Posterior cingulate gyrus (tissue), 11 donors: ENCODE data around the gene ATRNL1.
"Not testable (repeated sequence)": the region's sequence is repeated elsewhere in the genome, so short reads cannot be mapped to it uniquely, and the experiment has no call there.

Experiments used
- DNase-seq, 10 donors: peaks; one replicate each; pipeline versions ENCODE4 v3.0.0 to v3.0.0-alpha.2; 2020 to 2021; ENCODE audit warnings: mixed read lengths in 3 of 10
- intact Hi-C: fragments of 100-400 bp; cut with DNase I; formaldehyde crosslinking; loops from one replicate; pipeline ENCODE4 v1.15.1; 2023

ATRNL1 gene

DNA sequence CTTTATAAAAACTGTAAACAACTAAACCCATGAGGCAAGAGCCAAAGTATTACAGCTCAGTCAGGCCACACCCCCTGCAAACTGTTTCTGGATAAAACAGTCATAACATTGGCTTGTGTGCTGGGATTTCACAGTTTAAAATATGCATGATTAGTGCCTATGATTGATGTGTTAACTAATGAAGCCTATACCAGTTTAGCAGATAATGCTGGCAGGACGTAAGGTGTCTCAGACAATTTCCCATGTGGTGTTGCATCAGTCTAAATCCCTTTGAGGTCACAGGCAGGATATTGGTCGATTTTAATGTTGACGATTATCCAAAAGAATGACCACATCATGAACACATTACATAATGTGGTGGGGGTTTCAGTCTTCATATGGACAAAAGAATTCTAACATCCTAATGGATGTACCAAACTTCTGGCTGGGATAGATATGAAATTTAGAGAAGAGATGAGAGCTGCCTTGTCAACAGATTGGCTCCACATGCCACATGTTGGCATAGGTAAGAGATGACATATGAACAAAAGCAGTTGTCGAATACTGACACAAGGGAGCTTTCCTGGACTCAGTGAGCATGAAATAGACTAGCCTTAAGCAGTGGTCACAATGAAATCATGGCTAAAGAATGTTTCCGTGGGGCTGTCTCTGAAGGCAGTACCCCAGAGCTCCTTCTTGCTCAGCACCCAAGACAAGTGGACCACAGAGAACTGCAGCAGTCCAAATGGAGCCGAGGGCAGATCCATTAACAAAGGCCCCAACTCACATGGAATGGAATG is 734.3 kb downstream of the ATRNL1 start:
- intact Hi-C loops = loop anchor here (10.0 kb wide), 1 partner anchor 457 kb away; no protein-coding TSS in a partner anchor
- peak in 1 of 10 donors; percentile 33 for DNase-seq

DNA sequence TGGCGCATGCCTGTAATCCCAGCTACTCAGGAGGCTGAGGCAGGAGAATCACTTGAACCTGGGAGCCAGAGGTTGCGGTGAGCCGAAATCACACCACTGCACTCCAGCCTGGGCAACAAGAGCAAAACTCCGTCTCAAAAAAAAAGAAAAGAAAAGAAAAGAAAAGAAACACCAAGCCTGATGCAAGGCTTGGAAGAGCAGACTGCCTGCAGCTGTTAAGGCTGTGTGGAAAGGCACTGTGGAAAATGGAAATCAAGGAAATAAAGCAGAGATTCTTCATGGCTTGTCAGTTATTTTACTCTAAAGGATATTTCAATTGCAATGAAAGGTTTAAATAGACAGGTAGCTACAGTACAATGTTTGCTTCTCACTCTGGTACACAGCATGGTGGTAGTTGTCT is 735.0 kb downstream of the ATRNL1 start:
- intact Hi-C loops = loop anchor here (10.0 kb wide), 1 partner anchor 457 kb away; no protein-coding TSS in a partner anchor

DNA sequence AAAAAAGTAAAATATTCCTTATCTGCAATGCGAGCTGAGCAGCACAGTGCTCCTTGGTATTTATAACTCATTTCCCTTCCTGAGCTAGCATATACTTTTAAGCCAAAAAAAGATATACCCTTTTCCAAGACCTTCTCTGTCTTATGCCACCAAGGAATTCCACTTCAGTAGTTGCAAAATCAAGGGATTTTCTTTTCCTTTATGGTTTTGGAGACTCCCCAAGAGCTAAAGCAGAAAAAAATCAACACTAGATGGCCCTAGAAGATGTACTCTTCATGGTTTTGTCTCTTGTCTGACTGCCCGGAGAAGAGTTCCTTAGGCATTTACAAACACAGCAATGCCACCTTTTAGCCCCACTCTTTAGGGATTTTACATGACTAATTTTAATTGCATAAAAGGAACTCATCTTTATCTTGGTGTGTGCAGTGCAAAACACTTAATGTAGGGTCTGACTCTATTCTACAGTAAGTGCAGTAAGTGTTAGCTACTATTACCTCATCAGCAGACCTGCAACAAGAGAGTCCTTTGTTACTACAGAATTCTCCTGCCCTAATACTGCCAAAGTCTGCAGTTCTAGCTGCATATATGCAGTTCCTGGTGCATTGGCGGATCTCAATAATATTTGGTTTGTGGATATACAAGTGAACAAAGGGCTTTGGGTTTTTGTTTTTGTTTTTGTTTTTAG is 736.5 kb downstream of the ATRNL1 start:
- intact Hi-C loops = loop anchor here (10.0 kb wide), 1 partner anchor 455 kb away; no protein-coding TSS in a partner anchor
- no peak for DNase-seq

More for the DNA sequence above, 735.0 kb downstream of the ATRNL1 start:
- not testable (repeated sequence) for DNase-seq

DNA sequence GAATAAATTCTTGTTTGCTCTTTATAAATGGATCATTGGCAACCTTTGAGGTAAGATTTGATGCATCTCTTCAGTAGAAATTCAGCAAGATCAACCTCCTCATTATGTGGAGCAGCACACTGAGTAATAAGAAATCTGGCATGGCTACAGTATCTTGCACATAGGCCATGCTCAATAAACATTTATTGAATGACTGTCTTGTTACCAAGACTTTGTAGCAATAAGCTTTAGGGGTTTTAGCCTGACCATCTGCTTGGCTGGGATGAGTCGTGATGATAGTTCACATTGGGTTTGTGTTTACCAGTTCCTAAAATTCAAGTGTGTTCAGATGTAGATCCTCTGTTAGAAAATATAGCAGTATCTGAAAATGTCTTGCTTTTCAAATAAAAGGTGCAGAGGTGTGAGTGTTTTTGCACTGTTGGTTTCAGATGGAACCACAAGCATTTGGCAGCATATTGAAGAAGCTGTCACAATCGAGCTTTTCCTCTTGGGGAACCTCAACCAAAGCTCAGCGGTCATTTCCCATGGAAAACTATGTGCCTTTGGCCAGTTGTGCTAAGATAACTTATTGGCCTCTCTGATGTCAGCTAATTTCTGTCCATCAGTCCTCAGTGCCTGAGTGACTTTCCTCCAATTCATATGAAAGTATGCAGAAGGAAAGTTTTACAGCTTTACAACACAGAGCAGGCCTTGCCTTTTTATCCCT is 737.3 kb downstream of the ATRNL1 start:
- DNase-seq = no peak
- intact Hi-C loops = no loop called here

DNA sequence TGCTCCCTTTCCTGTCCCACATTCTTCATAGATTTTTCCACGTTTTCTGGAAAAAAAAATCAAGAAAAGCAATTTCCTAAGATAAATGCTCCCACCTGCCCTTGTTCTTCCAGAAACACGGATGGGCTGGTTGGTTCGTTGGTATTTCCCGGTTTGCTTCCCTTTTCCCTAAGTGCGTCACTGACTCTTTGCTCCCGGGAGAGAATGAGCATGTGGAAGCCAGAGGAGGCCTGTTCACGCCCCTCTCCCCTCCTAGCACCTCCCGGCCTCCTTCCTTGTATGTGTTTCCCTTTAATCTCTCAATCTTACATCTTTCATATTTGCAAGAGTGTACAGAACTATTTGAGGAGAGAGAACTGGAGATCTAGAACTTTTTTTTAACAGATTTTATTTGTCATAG is 737.9 kb downstream of the ATRNL1 start:
- intact Hi-C loops = no loop called here
- no peak for DNase-seq

DNA sequence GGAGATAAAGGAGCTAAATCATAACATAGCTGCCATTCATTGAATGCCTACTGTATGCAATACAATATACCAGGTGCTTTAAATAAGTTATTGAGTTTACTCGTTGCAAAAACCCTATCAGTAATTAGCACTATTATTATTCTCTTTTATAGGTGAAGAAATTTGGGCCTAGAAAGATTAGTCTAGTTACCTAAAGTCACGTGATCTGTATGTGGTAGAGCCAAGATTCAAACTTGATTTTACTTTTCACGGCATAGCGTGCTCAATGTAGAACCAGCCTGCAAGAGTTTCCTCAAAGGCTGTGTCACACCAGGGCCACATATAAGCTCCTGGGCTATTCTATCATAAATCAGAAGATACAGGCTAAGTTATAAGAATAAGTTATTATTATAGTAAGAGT is 740.0 kb downstream of the ATRNL1 start:
- no peak for DNase-seq
- intact Hi-C loops = no loop called here

DNA sequence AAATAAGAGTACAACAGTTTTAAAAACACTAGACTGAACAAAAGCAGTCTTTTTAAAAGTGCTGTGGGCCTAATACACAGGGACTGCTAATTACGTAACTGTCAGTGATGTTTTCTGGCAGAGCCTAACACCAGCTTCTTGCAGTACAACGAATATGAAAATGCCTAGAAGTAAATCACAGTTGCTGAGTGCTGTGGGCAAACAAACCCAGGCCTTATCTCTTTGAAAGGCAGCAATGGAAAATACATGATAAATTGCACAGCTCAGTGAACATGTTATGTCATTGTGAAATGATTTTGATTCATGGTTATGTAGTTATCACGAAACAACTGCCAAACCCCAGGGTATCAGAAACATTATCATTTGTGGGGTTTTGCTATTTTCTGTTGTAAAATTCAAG is 751.4 kb downstream of the ATRNL1 start:
- DNase-seq = no peak

DNA sequence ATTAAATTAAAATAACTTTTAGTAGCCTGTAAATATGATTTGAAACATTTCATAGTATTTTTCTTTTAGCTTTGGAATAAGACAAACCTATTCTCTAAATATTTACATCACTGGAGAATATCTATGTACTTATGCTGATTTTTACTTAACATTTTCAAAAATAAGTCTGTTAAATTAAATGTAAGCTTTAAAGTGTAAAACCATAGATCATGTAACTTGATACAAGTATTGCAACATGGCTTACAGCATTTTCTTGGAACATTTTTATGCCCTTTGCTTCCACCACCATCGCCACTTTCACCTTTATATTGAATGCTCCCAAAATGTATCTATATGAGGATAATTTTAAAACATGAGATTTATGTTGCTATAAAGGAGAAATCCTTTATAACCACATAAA is 752.8 kb downstream of the ATRNL1 start:
- DNase-seq = no peak
- intact Hi-C loops = no loop called here

More for the DNA sequence above, 751.4 kb downstream of the ATRNL1 start:
- intact Hi-C loops = no loop called here

DNA sequence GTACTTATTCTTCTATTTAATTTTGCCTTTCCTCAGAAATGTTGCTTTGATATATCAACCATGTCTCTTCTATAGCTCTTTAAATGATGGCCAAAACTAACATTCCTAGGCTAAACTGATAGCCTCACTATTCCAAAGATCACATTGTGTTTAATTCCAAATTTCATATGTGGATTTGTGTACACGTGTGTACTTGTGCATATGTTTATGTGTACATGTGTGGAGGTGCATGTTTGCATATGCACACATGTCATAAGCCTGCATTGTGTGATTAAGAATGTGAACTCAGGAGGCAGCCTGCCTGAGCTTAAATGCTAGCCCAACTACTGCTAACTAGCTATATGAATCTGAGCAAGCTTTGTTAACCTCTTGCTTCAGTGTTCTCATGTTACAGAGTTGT is 753.4 kb downstream of the ATRNL1 start:
- no peak for DNase-seq
- intact Hi-C loops = no loop called here

DNA sequence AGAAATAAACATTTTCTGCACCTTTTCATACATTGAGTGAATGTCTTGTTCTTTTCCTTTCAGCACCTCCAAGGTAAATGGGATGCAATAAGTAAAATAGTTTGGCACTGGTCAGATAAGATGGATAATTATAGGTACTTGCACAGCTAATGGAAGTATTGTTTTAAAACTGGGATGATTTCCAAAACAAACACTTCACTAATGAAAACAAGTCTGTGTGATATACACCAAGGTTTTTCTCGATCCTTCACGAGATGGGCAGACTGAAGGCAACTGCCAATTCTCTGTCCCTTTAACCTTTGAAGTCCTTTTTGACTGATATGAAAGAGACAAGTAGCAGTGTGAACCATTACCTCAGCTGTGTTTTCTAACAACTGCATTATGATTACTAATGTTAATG is 756.0 kb downstream of the ATRNL1 start:
- DNase-seq = no peak
- intact Hi-C loops = no loop called here

DNA sequence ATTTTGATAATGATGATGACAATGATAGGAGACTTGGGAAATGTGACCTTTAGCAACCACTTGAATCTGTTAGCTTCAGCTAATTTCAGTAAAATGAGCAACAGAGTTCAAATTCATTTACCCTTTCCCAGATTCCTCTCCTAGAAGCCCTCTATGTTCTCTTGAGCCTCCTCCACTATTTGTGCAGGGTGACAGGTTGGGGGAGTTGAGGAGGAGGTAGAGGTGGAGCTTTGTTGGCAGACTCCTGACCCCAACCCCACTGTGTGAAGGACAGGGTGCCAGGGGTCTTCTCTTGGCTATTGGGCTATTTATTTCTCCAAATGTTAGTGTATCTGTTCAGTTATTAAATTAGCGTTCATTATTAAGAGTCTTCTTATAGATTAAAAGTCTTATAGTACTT is 757.5 kb downstream of the ATRNL1 start:
- DNase-seq = no peak
- intact Hi-C loops = no loop called here

DNA sequence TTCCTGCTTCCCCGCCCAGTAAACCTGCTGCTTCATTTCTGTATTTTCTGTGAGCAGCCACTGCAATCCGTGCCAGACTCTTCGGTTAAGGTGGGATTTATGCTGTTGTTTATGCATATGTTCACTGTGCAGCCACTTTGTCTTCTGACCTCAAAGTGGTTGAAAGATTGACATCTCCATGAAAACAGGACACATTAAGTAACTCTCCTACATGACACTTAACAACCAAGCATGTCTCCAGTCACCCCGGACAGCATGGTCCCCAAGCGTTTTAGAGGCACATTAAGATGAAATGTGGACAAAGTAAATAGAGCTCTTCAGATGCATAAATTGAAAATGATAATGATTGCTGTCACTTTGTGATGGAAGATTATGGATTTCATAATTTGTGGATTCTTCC is 758.5 kb downstream of the ATRNL1 start:
- intact Hi-C loops = no loop called here
- DNase-seq = no peak

DNA sequence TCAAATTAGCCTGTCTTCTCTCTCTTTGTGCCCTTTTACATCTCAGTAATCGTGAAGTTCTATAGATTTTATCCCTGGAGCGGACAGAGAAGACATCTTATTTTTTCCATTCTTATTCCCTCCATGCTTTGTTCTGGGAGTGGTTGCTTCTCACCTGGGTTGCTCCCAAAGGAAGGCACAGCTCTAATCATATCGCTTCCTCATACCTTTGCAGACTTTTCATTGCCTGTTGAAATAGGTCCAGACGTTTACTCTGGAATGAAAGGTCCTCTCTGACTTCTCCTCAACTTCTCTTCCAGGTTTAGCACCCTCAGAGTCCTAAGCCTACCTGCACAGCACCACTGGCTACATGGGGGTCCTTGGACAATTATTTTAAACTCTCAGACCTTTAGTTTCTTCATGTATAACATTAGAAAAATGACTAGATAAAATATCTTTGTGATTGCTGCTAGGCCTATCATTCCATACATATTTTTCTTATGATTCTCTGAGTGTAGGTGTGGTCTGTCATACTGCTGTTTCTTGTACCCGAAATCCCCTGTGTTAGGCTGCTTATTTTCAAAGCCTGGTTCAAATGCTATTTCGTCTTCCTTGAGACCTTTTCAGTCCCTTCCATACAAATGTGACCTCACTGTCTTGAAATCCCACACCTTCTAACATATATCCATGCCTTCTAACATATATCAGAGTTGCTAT is 761.7 kb downstream of the ATRNL1 start:
- intact Hi-C loops = no loop called here
- no peak for DNase-seq

DNA sequence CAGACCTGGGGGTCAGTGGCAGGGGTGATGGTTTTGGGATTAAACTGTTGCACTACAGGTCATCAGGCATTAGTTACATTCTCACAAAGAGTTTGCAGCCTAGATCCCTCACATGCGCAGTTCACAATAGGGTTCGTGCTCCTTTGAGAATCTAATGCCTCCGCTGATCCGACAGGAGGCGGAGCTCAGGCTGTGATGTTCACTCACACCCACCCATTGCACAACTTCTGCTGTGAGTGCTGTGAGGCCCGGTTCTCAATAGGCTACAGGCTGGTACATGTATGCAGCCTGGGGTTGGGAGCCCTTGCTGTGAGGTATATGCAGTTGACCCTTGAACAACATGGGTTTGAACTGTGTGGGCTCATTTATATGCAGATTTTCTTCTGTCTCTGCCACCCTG is 763.4 kb downstream of the ATRNL1 start:
- DNase-seq = no peak
- intact Hi-C loops = no loop called here

DNA sequence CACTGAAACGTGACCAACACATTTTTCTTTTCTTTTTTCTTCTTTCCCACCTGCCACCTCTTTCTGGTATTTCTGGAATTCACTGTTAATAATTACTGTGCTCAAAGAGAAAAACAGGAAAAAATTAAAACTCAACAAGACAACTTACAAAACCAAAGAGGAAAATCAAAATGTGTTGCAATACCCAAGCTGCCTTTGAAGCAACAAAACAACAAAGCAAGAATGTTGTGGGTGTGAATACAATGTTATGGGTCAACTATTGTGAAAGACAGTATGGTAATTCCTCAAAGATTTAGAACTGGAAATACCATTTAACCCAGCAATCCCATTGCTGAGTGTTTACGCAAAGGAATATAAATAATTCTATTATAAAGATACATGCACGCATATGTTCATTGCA is 764.7 kb downstream of the ATRNL1 start:
- DNase-seq = no peak
- intact Hi-C loops = no loop called here

DNA sequence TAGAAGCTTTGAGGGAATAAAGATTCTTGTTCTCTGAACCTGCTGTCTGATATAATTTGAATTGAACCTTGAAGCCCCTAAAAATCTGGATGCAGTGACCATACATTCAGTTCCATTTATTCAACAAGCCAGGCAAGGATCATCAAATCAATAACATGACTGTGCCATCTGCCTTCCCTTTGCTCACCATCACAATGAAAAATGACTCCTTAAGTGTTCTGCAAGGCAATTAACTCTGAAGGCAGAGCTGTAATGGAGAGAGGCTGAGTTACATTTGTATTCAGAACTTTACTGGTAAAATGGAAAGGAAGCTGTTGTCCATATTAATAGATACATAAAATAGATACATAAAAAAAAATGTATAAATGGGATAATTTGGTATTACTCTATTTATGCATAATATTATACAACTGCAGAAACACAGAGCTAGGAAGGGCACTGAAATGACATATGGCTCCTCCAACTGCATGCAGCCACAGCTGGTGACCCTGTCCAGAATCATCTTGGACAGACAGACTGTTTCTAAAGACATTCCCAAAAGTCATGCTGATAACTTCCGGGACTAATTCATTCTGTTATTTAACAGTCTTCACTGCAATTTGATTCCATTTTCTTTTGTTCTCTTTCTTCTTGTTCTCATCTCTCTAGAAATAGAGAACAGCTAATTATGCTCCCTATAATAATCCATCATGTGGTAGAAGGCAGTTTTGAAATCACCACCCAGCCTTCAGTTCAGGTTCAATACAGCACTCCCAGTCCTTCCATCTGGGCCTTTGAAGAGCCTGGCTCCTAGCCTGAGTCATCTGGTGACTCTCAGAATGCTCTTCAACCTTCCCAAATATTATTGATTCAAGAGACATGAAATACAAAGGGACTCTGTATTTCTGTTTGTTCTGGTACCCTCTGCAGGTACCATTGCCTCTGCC is 767.3 kb downstream of the ATRNL1 start:
- no peak for DNase-seq
- intact Hi-C loops = no loop called here

DNA sequence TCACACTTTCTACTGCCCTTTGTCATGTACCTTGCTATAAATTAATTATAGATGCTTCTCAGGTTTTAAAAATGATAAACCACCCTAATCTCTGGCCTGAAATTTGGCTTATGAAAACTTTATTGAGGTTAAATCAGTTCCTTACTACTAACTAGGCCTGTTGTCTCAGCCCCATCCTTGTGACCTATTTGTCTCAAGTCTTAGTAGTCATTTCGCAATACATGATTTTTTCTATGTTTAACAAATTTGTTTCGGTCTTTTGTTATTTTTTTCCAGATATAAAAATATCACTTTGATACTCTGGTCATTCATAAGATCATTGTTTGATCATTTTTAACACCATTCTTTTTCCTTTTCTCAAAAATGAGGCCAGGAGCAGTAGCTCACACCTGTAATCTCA is 768.3 kb downstream of the ATRNL1 start:
- DNase-seq = no peak
- intact Hi-C loops = no loop called here

DNA sequence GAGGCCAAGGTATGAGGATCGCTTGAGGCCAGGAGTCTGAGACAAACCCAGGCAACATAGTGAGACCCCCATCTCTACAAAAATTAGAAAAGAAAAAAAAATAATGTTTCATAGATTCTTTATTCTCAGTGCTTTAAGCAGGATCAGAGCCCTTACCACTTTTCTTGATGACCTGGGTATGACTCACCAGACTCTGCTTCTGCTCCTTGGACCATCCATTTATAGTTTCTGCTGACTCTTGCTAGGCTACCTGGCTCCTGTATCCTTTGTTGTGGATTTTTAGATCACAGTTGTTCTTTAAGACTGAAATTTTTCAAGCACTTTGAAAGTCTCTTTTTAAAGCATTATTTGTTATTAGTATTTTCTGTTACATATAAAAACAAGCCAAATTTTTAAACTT is 768.7 kb downstream of the ATRNL1 start:
- no peak for DNase-seq
- intact Hi-C loops = no loop called here

DNA sequence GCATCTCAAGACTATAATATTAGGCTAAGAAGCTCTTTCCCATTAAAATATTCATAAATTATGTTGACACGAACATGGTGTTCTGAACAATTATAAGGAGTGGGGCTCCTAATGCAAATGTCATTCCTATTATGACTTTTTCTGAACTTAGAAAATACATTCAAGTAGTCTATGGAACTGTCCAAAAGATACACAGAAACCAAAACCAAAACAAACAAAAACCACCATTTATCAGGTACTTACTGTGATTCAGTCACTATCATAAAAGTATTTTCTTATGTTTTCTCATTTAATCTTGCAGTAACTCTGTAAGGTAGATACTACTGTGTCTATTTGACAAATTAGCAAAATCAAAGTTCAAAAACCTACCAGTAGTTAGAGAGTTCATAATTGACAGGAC is 773.0 kb downstream of the ATRNL1 start:
- DNase-seq = no peak
- intact Hi-C loops = no loop called here

DNA sequence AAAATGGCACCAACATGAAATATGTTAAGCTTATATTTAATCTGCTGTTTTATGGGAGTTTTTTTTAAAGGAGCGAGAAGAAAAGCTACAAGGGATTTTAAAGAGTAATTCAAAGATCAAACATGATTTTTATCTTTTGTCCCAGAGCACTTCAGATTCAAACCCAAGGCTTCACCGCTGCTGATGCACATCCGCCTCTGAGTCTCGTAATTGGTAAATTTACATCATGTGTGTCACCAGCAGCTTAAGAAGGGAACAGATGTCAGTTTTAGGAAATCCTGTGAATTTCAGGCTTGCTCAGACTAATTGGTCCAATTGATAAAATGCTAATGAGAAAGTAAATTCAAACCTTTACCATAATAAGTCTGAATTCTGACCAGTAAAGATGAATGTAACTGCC is 773.5 kb downstream of the ATRNL1 start:
- DNase-seq = no peak
- intact Hi-C loops = no loop called here
